Sigmoid colon (tissue), 4 donors: ENCODE data around the gene GRIK4.

ENCODE experiments used
- EP300 ChIP-seq, 4 donors: sonication (generic); formaldehyde crosslinking; IDR thresholded peaks; one replicate each; pipeline ENCODE4 v1.6.1; 2017; ENCODE audit warnings: antibody characterized with exemption in 4 of 4
- POLR2A ChIP-seq, 2 donors: fragments of 450-650 bp; IDR thresholded peaks; one replicate each; pipeline ENCODE4 v1.6.1; 2016; ENCODE audit warnings: antibody characterized with exemption in 2 of 2, mild to moderate bottlenecking in 2 of 2, moderate library complexity in 2 of 2
- POLR2AphosphoS5 ChIP-seq, 4 donors: sonication (generic); formaldehyde crosslinking; IDR thresholded peaks; one replicate each; pipeline ENCODE4 v1.6.1; 2017; ENCODE audit warnings: antibody characterized with exemption in 4 of 4
- TF ChIP-seq, protein P1 (sequence below), 4 experiments: fragments of 450-650 bp in 3 of 4; fragments of 200-600 bp in 1 of 4; IDR thresholded peaks; one replicate each; pipeline ENCODE4 v1.5.1; 2016 to 2019; ENCODE audit warnings: antibody characterized with exemption in 4 of 4, mild to moderate bottlenecking in 3 of 4, moderate library complexity in 2 of 4

DNA sequence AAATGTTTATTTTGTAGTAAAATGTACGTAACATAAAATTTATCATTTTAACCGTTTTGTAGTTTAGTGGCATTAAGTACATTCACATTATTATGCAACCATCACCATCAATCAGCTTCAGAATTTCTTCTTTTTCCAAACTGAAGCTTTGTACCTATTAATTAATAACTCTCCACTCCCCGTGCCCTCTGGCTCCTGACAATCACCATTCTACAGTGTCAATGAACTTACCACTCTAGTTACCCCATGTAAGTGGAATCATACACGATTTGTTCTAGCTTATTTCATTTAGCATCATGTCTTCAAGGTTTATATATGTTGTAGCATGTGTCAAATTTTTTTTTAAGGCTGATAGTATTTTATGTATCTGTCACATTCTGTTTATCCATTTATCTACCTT lies 522.1 kb downstream of the GRIK4 start:
- TF ChIP-seq POLR2A (IDR thresholded peaks at IDR 0.05) (no peak), POLR2AphosphoS5 (IDR thresholded peaks at IDR 0.05) (no peak), EP300 (IDR thresholded peaks at IDR 0.05) (no peak)
- TF ChIP-seq, protein P1, sequence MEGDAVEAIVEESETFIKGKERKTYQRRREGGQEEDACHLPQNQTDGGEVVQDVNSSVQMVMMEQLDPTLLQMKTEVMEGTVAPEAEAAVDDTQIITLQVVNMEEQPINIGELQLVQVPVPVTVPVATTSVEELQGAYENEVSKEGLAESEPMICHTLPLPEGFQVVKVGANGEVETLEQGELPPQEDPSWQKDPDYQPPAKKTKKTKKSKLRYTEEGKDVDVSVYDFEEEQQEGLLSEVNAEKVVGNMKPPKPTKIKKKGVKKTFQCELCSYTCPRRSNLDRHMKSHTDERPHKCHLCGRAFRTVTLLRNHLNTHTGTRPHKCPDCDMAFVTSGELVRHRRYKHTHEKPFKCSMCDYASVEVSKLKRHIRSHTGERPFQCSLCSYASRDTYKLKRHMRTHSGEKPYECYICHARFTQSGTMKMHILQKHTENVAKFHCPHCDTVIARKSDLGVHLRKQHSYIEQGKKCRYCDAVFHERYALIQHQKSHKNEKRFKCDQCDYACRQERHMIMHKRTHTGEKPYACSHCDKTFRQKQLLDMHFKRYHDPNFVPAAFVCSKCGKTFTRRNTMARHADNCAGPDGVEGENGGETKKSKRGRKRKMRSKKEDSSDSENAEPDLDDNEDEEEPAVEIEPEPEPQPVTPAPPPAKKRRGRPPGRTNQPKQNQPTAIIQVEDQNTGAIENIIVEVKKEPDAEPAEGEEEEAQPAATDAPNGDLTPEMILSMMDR (IDR thresholded peaks at IDR 0.05) = no peak
